Mononuclear cell (primary cell): Measurements from ENCODE around the gene NDC1. TPM values are rescaled to one million over a fixed set of nuclear protein-coding genes. Genes with fewer than 3 reads are reported as not detected.

Experiments used
- H3K27me3 ChIP-seq: 2 replicates; pipeline ENCODE4 v1.6.0; 2011; ENCODE audit warnings: low read length, control low read depth; ENCODE audit not compliant: insufficient read depth
- H3K4me1 ChIP-seq: 2 replicates; pipeline ENCODE4 v1.5.1; 2011; ENCODE audit warnings: mild to moderate bottlenecking, low read length, control low read depth; ENCODE audit not compliant: insufficient read depth
- H3K4me3 ChIP-seq: 2 replicates; pipeline ENCODE4 v1.5.1; 2011; ENCODE audit warnings: mild to moderate bottlenecking, low read length, moderate library complexity
- H3K9me3 ChIP-seq: 2 replicates; pipeline ENCODE4 v1.5.1; 2011; ENCODE audit warnings: low read depth, mild to moderate bottlenecking, control low read depth, low read length
- total RNA-seq: library from RNA; depleted of rRNA; stranded (reverse); fragments of >200 nt; gene quantifications from one replicate; pipeline ENCODE4 v1.2.3, GENCODE V29; 2012

Gene NDC1
- total RNA-seq, 1 donor: 6.6 TPM

DNA sequence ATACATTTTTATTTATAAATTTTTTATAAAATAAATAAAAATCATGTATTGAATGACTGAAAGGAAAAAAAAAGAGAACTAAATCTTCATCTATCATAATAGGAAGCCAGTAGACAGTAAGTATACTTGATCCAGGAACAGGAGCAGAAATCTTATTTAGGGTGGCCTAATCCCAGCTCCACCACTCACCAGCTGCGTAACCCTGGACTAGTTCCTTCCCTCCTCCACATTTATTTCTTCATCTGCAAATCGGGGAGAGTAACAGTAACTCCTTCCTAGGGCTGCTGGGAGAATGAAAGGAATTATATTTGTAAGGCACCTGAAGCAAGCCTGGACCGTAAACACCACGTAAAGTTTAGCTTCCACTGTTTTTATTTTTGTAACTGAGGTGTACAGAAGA, 117.0 kb downstream of the NDC1 start:
- no peaks in the 10 kb centered on the region for H3K4me1 ChIP-seq
- H3K4me3 ChIP-seq: no peak overlapping the region
- H3K9me3 ChIP-seq: no peaks in the 10 kb centered on the region
- no peaks in the 10 kb centered on the region for H3K27me3 ChIP-seq

- H3K4me1 ChIP-seq: no peaks in the 10 kb centered on the region
- no peaks in the 10 kb centered on the region for H3K9me3 ChIP-seq
- H3K27me3 ChIP-seq: no peaks in the 10 kb centered on the region
- H3K4me3 ChIP-seq: no peak overlapping the region
Measured at GRCh38 chr1:53719469-53719868, 118.6 kb downstream of the NDC1 start.

GRCh38 chr1:53718443-53718842, 119.7 kb downstream of the NDC1 start:
- Histone ChIP-seq H3K27me3 (no peaks in the 10 kb centered on the region), H3K9me3 (no peaks in the 10 kb centered on the region), H3K4me3 (no peak overlapping the region), H3K4me1 (no peaks in the 10 kb centered on the region)

DNA sequence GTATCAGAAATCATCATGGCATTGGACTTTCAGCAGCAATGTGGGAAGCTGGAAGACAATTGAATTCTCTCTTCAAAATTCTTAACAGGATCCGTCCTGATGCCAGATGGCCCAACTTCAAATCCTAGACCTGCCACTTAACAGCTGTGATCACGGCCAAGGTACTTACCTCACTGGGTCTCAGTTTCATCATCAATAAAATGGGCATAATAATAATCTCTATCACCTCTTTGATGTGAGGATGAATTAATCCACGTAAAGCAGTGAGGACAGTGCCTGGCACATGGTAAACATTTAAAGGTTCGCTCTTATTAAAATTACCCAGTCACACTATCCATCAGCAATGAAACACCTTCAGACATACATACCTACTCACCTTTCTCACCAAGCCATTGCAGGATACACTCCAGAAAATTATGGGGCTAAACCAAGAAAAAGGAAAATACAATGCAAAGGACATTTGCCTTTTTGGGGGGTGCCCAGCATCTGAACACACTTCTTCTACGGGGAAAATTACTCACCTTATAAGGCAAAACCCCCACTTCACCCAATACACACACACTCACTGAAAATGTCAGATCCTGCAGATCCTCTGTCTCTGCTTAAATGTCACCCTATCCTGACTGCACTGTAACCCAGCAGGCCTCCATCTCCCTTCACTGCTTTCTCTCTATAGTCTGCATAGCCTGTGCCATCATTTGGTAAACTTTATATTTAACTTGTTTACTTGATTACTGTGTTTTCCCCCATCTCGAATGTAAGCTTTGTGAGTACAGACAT, 120.9 kb downstream of the NDC1 start:
- no peaks in the 10 kb centered on the region for H3K9me3 ChIP-seq
- no peaks in the 10 kb centered on the region for H3K4me1 ChIP-seq
- H3K4me3 ChIP-seq: no peak overlapping the region
- no peaks in the 10 kb centered on the region for H3K27me3 ChIP-seq

DNA sequence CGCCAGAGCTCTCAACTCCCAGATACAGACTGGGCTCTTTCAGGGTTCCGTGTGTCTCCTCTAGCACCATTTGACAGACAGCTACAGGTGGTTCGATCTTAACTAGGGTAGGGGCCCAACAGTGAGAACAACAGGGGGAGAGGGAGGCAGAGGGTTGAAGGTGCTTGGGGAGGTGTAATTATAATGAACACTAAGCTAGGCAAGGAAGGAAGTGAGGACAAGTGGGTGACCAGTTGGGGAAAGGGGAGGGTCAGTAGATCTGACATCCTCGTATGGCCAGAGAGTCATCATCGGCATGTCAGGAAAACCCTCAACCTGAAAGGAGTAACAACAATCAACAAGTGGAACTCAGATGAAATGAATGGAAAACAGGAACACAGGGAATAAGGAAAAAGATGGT, 121.9 kb downstream of the NDC1 start:
- H3K27me3 ChIP-seq: no peaks in the 10 kb centered on the region
- H3K9me3 ChIP-seq: no peaks in the 10 kb centered on the region
- H3K4me1 ChIP-seq: no peaks in the 10 kb centered on the region
- H3K4me3 ChIP-seq: no peak overlapping the region

DNA sequence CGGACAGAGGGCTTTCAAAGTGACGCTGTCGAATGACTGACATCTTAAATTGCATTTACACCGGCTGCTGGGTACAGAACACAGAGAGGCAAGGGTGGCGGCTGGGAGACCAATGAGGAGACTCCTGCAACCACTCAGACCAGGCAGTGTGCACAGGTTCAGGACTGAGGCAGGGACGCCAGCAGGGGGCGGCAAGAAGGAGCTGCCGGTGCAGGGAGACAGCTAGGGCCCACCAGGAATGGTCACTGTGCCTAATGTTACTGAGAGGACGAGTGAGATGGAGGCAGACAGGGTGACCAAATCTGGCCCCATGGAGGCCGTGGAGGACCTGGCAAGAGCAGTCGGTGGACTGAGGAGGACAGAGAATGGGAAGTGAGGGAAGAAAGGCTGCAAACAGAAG, 122.6 kb downstream of the NDC1 start:
- Histone ChIP-seq H3K4me1 (no peaks in the 10 kb centered on the region), H3K4me3 (no peak overlapping the region), H3K9me3 (no peaks in the 10 kb centered on the region), H3K27me3 (no peaks in the 10 kb centered on the region)

Other genes with a start within 250 kb of the NDC1 start
- not detected for gene GLIS1, start 99.1 kb downstream of the NDC1 start, total RNA-seq
- gene YIPF1, start 51.5 kb upstream of the NDC1 start, total RNA-seq: 11.4 TPM
- 0.21 TPM for gene DIO1, start 55.9 kb upstream of the NDC1 start, total RNA-seq
- 16.3 TPM for gene IFT25, start 107.4 kb upstream of the NDC1 start, total RNA-seq
- gene LRRC42, start 108.1 kb upstream of the NDC1 start, total RNA-seq: 7.1 TPM
- not detected for gene LDLRAD1, start 179.9 kb upstream of the NDC1 start, total RNA-seq
- 186 TPM for gene TMEM59, start 214.9 kb upstream of the NDC1 start, total RNA-seq
- gene TCEANC2, start 215.3 kb upstream of the NDC1 start, total RNA-seq: 1.0 TPM